Muscle layer of duodenum (tissue), 2 donors: Measurements from ENCODE around the gene FAR2.

Source experiments
- H3K27ac ChIP-seq: one replicate; pipeline ENCODE4 v1.7.0; 2013; ENCODE audit warnings: mild to moderate bottlenecking, low read length
- H3K27me3 ChIP-seq: one replicate; pipeline ENCODE4 v1.7.0; 2013; ENCODE audit warnings: low read depth, mild to moderate bottlenecking, control low read depth, low read length
- H3K36me3 ChIP-seq, 2 donors: one replicate each; pipeline ENCODE4 v1.7.0; 2013; ENCODE audit warnings: low read length in 2 of 2, control low read depth in 1 of 2, mild to moderate bottlenecking in 1 of 2; ENCODE audit not compliant: insufficient read depth in 2 of 2, control insufficient read depth in 1 of 2
- H3K4me1 ChIP-seq, 2 donors: one replicate each; pipeline ENCODE4 v1.7.0; 2013; ENCODE audit warnings: low read length in 2 of 2, mild to moderate bottlenecking in 2 of 2, control low read depth in 1 of 2, moderate library complexity in 1 of 2; ENCODE audit not compliant: insufficient read depth in 2 of 2, control insufficient read depth in 1 of 2
- H3K4me3 ChIP-seq, 2 donors: one replicate each; pipeline ENCODE4 v1.7.0; 2013; ENCODE audit warnings: low read length in 2 of 2, low read depth in 1 of 2, mild to moderate bottlenecking in 1 of 2
- H3K9me3 ChIP-seq, 2 donors: one replicate each; pipeline ENCODE4 v1.7.0; 2013; ENCODE audit warnings: low read length in 2 of 2, control low read depth in 1 of 2, mild to moderate bottlenecking in 1 of 2; ENCODE audit not compliant: control insufficient read depth in 1 of 2
- donor health status: healthy.

Gene FAR2

GRCh38 chr12:29224572-29224971 lies 75.5 kb downstream of the FAR2 start:
- no peaks in the 10 kb centered on the region for H3K36me3 ChIP-seq
- H3K4me1 ChIP-seq, result no peaks in the 10 kb centered on the region
- peaks cover 0 to 3% of the 10 kb centered on the region in 2 donors for H3K9me3 ChIP-seq
- no peak overlapping the region for H3K27ac ChIP-seq
- no peak overlapping the region for H3K4me3 ChIP-seq
- no peaks in the 10 kb centered on the region for H3K27me3 ChIP-seq

GRCh38 chr12:29225834-29226233 lies 76.8 kb downstream of the FAR2 start:
- peaks cover 0 to 3% of the 10 kb centered on the region in 2 donors for H3K9me3 ChIP-seq
- no peaks in the 10 kb centered on the region for H3K27me3 ChIP-seq
- H3K27ac ChIP-seq, result no peak overlapping the region
- no peak overlapping the region for H3K4me3 ChIP-seq
- no peaks in the 10 kb centered on the region for H3K36me3 ChIP-seq
- H3K4me1 ChIP-seq, result no peaks in the 10 kb centered on the region

DNA sequence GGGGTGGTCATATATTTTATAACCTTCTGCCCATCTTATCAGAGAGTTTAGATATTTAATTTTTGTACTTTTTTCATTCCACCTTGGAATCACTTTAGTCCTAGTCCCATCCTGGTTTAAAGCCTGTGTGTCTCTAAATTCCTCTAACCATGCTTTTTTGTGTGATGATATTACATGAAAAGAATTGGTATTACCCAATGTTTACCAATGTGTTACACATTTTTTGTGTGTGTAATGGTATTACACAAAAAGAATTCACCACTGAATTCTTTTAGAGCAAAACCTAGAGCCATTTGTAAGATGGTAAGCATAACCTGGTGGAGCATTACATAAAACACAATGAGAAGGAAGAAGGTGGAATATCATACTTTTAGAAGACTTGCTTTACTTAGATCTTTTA lies 77.5 kb downstream of the FAR2 start:
- Histone ChIP-seq H3K36me3 (no peaks in the 10 kb centered on the region), H3K4me1 (no peaks in the 10 kb centered on the region), H3K4me3 (no peak overlapping the region), H3K9me3 (peaks cover 0 to 3% of the 10 kb centered on the region in 2 donors), H3K27ac (no peak overlapping the region), H3K27me3 (no peaks in the 10 kb centered on the region)

GRCh38 chr12:29228474-29229157 lies 79.5 kb downstream of the FAR2 start:
- Histone ChIP-seq H3K27me3 (no peaks in the 10 kb centered on the region), H3K9me3 (no peaks in the 10 kb centered on the region), H3K4me1 (no peaks in the 10 kb centered on the region), H3K4me3 (no peak overlapping the region), H3K36me3 (no peaks in the 10 kb centered on the region), H3K27ac (no peak overlapping the region)

- H3K27me3 ChIP-seq, result no peaks in the 10 kb centered on the region
- H3K27ac ChIP-seq, result no peak overlapping the region
- no peak overlapping the region for H3K4me3 ChIP-seq
- no peaks in the 10 kb centered on the region for H3K9me3 ChIP-seq
- H3K4me1 ChIP-seq, result no peaks in the 10 kb centered on the region
- H3K36me3 ChIP-seq, result no peaks in the 10 kb centered on the region
Measured at GRCh38 chr12:29229158-29229505, 80.1 kb downstream of the FAR2 start.

DNA sequence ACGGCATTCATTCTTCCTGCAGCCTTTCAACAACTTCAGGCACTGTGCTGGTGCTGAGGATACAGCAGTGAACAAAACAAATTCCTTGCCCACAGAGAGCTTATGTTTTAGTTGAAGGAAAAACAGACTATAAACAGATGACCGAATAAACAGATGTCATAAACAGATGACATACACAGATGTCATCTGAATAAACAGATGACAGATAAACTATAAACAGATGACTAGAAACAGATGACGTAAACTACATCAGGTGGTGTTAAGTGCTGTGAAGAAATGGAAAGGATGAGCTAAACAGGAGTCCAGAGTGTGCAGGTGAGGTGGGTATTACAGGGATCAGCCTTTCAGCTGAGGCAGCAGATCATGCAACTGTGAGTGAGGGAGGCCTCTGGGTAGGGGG lies 80.9 kb downstream of the FAR2 start:
- Histone ChIP-seq H3K36me3 (no peaks in the 10 kb centered on the region), H3K4me1 (no peaks in the 10 kb centered on the region), H3K27me3 (no peaks in the 10 kb centered on the region), H3K9me3 (no peaks in the 10 kb centered on the region), H3K4me3 (no peak overlapping the region), H3K27ac (no peak overlapping the region)

DNA sequence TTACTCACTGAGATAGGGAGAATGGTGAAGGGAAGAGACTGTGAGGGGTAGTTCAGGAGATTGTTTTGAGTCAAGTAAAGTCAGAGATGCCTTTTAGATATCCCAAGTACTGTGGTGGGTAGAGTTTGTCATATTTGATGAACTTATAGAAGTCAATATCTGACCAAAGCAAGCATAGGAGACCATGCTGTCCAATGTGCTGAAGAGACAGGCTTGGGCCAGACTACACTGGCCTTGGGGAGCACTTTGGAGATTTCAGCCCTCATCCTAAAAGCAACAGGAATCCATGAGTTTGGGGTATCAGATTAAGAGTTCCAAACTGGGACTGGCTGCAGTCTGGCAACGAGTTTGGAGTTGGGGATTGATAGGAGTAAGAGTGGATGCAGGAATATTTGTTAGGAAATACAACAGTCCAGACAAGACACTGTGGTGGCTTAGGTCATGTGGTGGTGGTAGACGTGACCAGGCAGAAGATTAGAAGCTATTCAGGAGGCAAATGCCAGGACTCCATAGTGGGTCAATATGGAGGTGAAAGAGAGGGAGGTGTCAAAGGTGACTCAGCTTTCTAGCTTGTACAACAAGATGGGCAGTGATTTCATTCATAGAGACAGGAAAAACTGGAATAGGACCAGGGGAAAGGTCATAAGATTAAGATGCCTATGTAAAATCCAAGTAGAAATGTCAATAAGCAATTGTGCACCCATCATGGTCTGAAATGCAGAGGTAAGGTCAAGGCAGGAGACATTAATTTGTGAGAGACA lies 81.9 kb downstream of the FAR2 start:
- no peak overlapping the region for H3K4me3 ChIP-seq
- no peaks in the 10 kb centered on the region for H3K36me3 ChIP-seq
- no peaks in the 10 kb centered on the region for H3K27me3 ChIP-seq
- H3K9me3 ChIP-seq, result no peaks in the 10 kb centered on the region
- no peaks in the 10 kb centered on the region for H3K4me1 ChIP-seq
- no peak overlapping the region for H3K27ac ChIP-seq

GRCh38 chr12:29232086-29232485 lies 83.0 kb downstream of the FAR2 start:
- Histone ChIP-seq H3K36me3 (no peaks in the 10 kb centered on the region), H3K4me3 (no peak overlapping the region), H3K27ac (no peak overlapping the region), H3K9me3 (no peaks in the 10 kb centered on the region), H3K27me3 (no peaks in the 10 kb centered on the region), H3K4me1 (no peaks in the 10 kb centered on the region)

DNA sequence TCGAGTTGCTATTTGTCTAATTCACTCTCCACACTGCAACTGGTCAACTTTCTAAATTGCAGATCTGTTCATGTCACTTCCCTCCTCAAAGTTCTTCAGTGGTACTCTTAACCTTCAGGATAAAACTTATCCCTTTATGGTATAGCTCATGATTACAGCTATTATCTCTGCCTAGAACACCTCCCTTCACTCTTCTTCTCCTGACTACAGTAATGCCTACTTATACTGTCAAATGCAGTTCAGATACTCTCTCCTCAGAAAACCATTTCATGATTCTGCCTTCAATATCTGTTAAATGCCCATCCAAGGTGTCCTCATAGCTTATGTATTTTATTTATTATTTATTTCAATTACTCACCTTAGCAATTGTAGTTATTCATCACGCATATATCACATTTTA lies 85.5 kb downstream of the FAR2 start:
- H3K9me3 ChIP-seq, result no peaks in the 10 kb centered on the region
- no peak overlapping the region for H3K27ac ChIP-seq
- no peaks in the 10 kb centered on the region for H3K36me3 ChIP-seq
- no peak overlapping the region for H3K4me3 ChIP-seq
- no peaks in the 10 kb centered on the region for H3K27me3 ChIP-seq
- no peaks in the 10 kb centered on the region for H3K4me1 ChIP-seq

DNA sequence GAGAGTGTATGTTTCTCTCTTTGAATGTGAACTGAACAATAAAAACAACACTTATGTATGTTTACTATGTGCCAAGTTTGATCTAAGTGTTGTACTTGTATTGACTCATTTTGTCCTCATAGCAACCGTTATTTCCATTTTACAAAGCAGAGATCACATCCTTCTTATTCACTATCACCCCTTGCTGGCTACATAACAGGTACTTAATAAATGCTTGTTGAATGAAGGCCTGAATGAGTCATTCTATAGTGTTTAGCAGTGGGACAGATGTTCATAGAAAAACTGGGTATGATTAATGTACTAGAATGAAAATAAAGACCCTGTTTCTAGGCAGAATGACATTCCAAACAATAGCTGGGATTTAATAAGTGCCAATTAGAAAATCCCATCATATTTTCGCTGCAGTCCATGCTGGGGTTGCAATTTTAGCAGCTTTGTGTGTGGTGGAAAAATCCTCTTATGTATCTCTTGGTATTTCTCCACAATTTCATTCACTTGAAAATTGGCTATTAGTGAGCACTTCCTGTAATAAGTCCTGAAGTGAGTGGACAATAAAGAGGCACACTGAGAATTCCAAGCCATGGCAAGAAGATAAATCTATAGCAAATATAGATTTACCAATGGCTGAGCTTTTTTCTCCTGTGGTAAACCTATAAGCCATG lies 86.0 kb downstream of the FAR2 start:
- H3K27ac ChIP-seq, result no peak overlapping the region
- H3K27me3 ChIP-seq, result no peaks in the 10 kb centered on the region

GRCh38 chr12:29238822-29239291 lies 89.8 kb downstream of the FAR2 start:
- Histone ChIP-seq H3K4me1 (peaks cover 19 to 20% of the 10 kb centered on the region in 2 donors), H3K27ac (no peak overlapping the region), H3K4me3 (no peak overlapping the region), H3K9me3 (no peaks in the 10 kb centered on the region), H3K27me3 (no peaks in the 10 kb centered on the region), H3K36me3 (no peaks in the 10 kb centered on the region)

More for the DNA sequence above, 86.0 kb downstream of the FAR2 start:
- no peaks in the 10 kb centered on the region for H3K4me1 ChIP-seq
- no peak overlapping the region for H3K4me3 ChIP-seq
- no peaks in the 10 kb centered on the region for H3K36me3 ChIP-seq
- H3K9me3 ChIP-seq, result no peaks in the 10 kb centered on the region
